ENCODE data around the gene F13B. TPM values are rescaled to one million over a fixed set of nuclear protein-coding genes. Genes with fewer than 3 reads are reported as not detected.

F13B gene
- total RNA-seq, 4 donors from 2014 or later: not detected

DNA sequence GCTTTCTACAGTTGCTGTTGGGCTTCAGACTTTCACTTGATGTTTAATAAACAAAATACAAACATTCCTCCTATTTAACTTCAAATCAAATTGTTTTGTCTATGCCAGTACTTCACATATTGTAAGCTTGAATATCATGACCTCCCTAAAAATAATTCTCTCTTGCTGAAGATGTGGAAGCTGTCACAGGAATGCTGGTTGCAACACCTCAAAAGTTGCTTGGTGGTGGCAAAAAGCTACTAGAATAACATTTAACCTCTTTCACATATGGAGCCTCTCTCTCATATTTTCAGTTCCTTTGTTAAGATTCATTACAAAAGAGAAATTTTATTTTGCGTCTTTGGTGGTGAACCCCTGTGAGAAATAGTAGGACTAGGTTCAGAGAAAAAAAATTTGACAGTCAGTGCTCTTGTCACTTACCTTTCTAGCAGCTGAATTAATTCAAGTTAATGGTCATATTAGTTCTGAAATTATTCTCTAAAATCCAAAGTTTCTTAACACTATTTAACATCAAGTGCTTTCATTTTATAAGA is 25.5 kb upstream of the F13B start:
- Histone ChIP-seq H3K27ac (no peak overlapping the region), H3K9me3 (no peaks in the 10 kb centered on the region), H3K4me3 (no peak overlapping the region), H3K27me3 (no peaks in the 10 kb centered on the region), H3K36me3 (peaks cover 0 to 9% (median 0%) of the 10 kb centered on the region in 3 donors), H3K4me1 (no peaks in the 10 kb centered on the region)
- DNase-seq: no peak
- TF ChIP-seq POLR2A (IDR thresholded peaks at IDR 0.05) (no peak), CTCF (IDR thresholded peaks at IDR 0.05) (no peak)
- intact Hi-C loops (cut with DNase I): no loop called here
- WGBS, 2 donors: 79 to 93% methylated on average over 1 of the region's 1 CpG

GRCh38 chr1:197083474-197083873 is 16.4 kb upstream of the F13B start:
- intact Hi-C loops (cut with DNase I): no loop called here
- TF ChIP-seq CTCF (IDR thresholded peaks at IDR 0.05): no peak
- no peak for TF ChIP-seq POLR2A (IDR thresholded peaks at IDR 0.05)
- H3K36me3 ChIP-seq: peaks cover 0 to 34% (median 0%) of the 10 kb centered on the region in 3 donors
- no peaks in the 10 kb centered on the region for H3K4me1 ChIP-seq
- peaks cover 0 to 12% (median 10%) of the 10 kb centered on the region in 3 donors for H3K9me3 ChIP-seq
- H3K27ac ChIP-seq: no peak overlapping the region
- H3K27me3 ChIP-seq: no peaks in the 10 kb centered on the region
- DNase-seq: no peak
- no peak overlapping the region for H3K4me3 ChIP-seq

DNA sequence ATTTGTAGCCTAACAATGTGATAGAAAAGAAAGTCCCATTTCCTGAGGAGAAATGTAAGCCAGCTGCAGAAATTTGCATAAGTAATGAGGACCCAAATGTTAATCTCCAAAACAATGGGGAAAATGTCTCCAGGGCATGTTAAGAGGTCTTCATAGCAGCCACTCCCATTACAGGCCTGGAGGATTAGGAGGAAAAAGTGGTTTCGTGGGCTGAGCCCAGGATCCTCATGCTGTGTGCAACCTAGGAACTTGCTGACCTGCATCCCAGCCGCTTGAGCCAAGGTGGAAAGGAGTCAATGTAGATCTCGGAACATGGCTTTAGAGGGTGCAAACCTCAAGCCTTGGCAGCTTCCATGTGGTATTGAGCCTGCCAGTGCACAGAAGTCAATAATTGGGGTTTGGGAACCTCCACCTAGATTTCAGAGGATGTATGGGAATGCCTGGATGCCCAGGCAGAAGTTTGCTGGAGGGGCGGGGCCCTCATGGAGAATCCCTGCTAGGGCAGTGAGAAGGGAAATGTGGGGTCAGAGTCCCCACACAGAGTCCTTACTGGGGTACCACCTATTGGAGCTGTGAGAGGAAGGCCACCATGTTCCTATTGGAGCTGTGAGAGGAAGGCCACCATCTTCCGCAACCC is 14.2 kb upstream of the F13B start:
- DNase-seq: no peak
- no peaks in the 10 kb centered on the region for H3K27me3 ChIP-seq
- intact Hi-C loops (cut with DNase I): no loop called here

DNA sequence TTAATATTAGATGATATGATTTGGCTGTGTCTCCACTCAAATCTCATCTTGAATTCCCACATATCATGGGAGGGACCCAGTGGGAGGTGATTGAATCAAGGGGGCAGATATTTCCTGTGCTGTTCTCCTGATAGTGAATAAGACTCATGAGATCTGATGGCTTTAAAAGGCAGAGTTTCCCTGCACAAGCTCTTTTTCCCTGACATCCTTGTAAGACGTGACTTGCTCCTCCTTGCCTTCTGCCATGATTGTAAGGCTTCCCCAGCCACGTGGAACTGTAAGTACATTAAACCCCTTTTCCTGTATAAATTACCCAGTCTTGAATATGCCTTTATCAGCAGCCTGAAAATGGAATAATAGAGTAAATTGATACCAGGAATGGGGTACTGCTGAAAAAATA is 13.3 kb upstream of the F13B start:
- H3K27me3 ChIP-seq: no peaks in the 10 kb centered on the region
- H3K27ac ChIP-seq: no peak overlapping the region
- H3K36me3 ChIP-seq: peaks cover 0 to 18% (median 0%) of the 10 kb centered on the region in 3 donors
- no peak overlapping the region for H3K4me3 ChIP-seq
- TF ChIP-seq POLR2A (IDR thresholded peaks at IDR 0.05): no peak
- no peak for TF ChIP-seq CTCF (IDR thresholded peaks at IDR 0.05)
- 78 to 83% methylated on average over 2 of the region's 2 CpGs for WGBS, 2 donors
- no peaks in the 10 kb centered on the region for H3K4me1 ChIP-seq
- H3K9me3 ChIP-seq: peaks cover 0 to 12% (median 10%) of the 10 kb centered on the region in 3 donors
- intact Hi-C loops (cut with DNase I): no loop called here
- DNase-seq: no peak

More for the DNA sequence above, 14.2 kb upstream of the F13B start:
- Histone ChIP-seq H3K4me3 (no peak overlapping the region), H3K4me1 (no peaks in the 10 kb centered on the region), H3K9me3 (peaks cover 0 to 12% (median 10%) of the 10 kb centered on the region in 3 donors), H3K36me3 (peaks cover 0 to 26% (median 0%) of the 10 kb centered on the region in 3 donors), H3K27ac (no peak overlapping the region)
- WGBS, 2 donors: 89 to 90% methylated on average over 4 of the region's 5 CpGs
- TF ChIP-seq CTCF (IDR thresholded peaks at IDR 0.05) (no peak), POLR2A (IDR thresholded peaks at IDR 0.05) (no peak)

DNA sequence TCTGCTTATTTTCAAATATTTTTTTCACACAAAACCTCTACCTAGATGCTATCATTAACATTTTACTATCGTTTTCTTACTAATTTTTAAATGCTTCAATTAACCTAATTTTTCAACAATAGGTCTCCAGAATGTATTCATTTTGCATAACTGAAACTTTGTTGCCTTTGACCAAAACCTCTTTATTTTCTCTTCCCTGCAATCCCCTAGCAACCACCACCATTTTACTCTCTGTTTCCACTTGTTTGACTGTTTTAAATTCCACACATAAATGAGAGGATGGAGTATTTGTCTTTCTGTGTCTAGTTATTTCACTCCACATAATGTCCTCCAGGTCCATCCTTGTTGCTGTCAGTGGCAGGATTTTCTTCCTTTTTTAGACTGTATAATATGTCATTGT is 9.5 kb upstream of the F13B start:
- 54 to 64% methylated on average over 1 of the region's 1 CpG for WGBS, 2 donors
- H3K4me3 ChIP-seq: no peak overlapping the region
- no peak overlapping the region for H3K27ac ChIP-seq
- peaks cover 0 to 7% (median 7%) of the 10 kb centered on the region in 3 donors for H3K9me3 ChIP-seq
- DNase-seq: no peak
- no peaks in the 10 kb centered on the region for H3K4me1 ChIP-seq
- intact Hi-C loops (cut with DNase I): no loop called here
- H3K36me3 ChIP-seq: no peaks in the 10 kb centered on the region
- TF ChIP-seq POLR2A (IDR thresholded peaks at IDR 0.05) (no peak), CTCF (IDR thresholded peaks at IDR 0.05) (no peak)
- H3K27me3 ChIP-seq: no peaks in the 10 kb centered on the region

Measured in esophagus squamous epithelium (tissue), 5 donors.